GM12891 (cell line): Measurements from ENCODE around the gene SPDYE4.

Experiments
- DNase-seq: peaks from one replicate; pipeline ENCODE4 v3.0.0; 2011; ENCODE audit warnings: low spot score; ENCODE audit not compliant: insufficient read length
- FAIRE-seq: peaks from 2 replicates; lab custom pipeline; 2011; peaks lifted over from hg19 to GRCh38; lab: Jason Lieb, UNC
- PAX5 ChIP-seq: IDR thresholded peaks from 2 replicates; pipeline ENCODE4 v1.6.1; 2011; ENCODE audit warnings: low read length, moderate library complexity, mild to moderate bottlenecking; ENCODE audit not compliant: insufficient read depth, severe bottlenecking
- POLR2A ChIP-seq: IDR thresholded peaks from 2 replicates; pipeline ENCODE4 v1.6.1; 2011; ENCODE audit warnings: low read depth, low read length, control low read depth
- POLR2AphosphoS5 ChIP-seq: IDR thresholded peaks from 2 replicates; pipeline ENCODE4 v1.6.1; 2011; ENCODE audit warnings: low read depth, low read length, control low read depth
- POU2F2 ChIP-seq: IDR thresholded peaks from 2 replicates; pipeline ENCODE4 v1.6.1; 2011; ENCODE audit warnings: low read depth, mild to moderate bottlenecking, control low read depth, low read length, moderate library complexity
- SPI1 ChIP-seq: IDR thresholded peaks from 2 replicates; pipeline ENCODE4 v1.6.1; 2011; ENCODE audit warnings: low read depth, low read length, control low read depth
- TAF1 ChIP-seq: IDR thresholded peaks from 2 replicates; pipeline ENCODE4 v1.6.1; 2011; ENCODE audit warnings: low read depth, low read length, control low read depth

SPDYE4 gene

GRCh38 chr17:8798176-8798845, 40.0 kb upstream of the SPDYE4 start:
- TF ChIP-seq TAF1 = no peak
- TF ChIP-seq POLR2A = 0 out of 2 replicates have a peak, but pooled peaks have one; percentile 15
- FAIRE-seq = no peak

GRCh38 chr17:8797621-8798175, 39.4 kb upstream of the SPDYE4 start:
- FAIRE-seq (peak; percentile 38), DNase-seq (no peak)
- peak; percentile 34; the same call in 1 of the 2 replicates for TF ChIP-seq POLR2AphosphoS5
- TF ChIP-seq SPI1 = no peak
- TF ChIP-seq PAX5 = no peak
- no peak for TF ChIP-seq TAF1
- no peak for TF ChIP-seq POLR2A
- TF ChIP-seq POU2F2 = no peak

More at GRCh38 chr17:8798176-8798845, 40.0 kb upstream of the SPDYE4 start:
- no peak for DNase-seq

- TF ChIP-seq POLR2A = 0 out of 2 replicates have a peak, but pooled peaks have one; percentile 38
- TF ChIP-seq POLR2AphosphoS5 = no peak
- TF ChIP-seq POU2F2 = no peak
- no peak for TF ChIP-seq SPI1
- no peak for DNase-seq
- no peak for FAIRE-seq
These were observed 36.3 kb upstream of the SPDYE4 start for GRCh38 chr17:8794636-8795035.

GRCh38 chr17:8793649-8794048, 35.3 kb upstream of the SPDYE4 start:
- FAIRE-seq (no peak), DNase-seq (no peak)
- TF ChIP-seq POU2F2 = no peak
- no peak for TF ChIP-seq TAF1
- no peak for TF ChIP-seq PAX5
- TF ChIP-seq POLR2AphosphoS5 = no peak; the same call in 1 of the 2 replicates
- no peak; the same call in 1 of the 2 replicates for TF ChIP-seq POLR2A
- no peak for TF ChIP-seq SPI1

- FAIRE-seq (no peak), DNase-seq (no peak)
- TF ChIP-seq SPI1 = no peak
- no peak for TF ChIP-seq PAX5
- TF ChIP-seq POLR2AphosphoS5 = no peak
- TF ChIP-seq POU2F2 = no peak
- no peak for TF ChIP-seq TAF1
- no peak; the same call in 1 of the 2 replicates for TF ChIP-seq POLR2A
These were observed 34.3 kb upstream of the SPDYE4 start for GRCh38 chr17:8792646-8793045.

- FAIRE-seq (no peak), DNase-seq (no peak)
- TF ChIP-seq POLR2A (peak; percentile 49; the same call in 1 of the 2 replicates), SPI1 (no peak), POLR2AphosphoS5 (no peak), POU2F2 (peak; percentile 49; the same call in 1 of the 2 replicates)
These were observed 33.5 kb upstream of the SPDYE4 start for GRCh38 chr17:8791910-8792270.

- FAIRE-seq (peak; percentile 62), DNase-seq (no peak)
- TF ChIP-seq POLR2A = no peak
- no peak for TF ChIP-seq TAF1
- no peak for TF ChIP-seq POU2F2
- no peak for TF ChIP-seq SPI1
- no peak for TF ChIP-seq PAX5
- no peak for TF ChIP-seq POLR2AphosphoS5
These were observed 33.0 kb upstream of the SPDYE4 start for GRCh38 chr17:8791248-8791909.

- FAIRE-seq (no peak), DNase-seq (no peak)
- TF ChIP-seq POLR2AphosphoS5 (no peak), SPI1 (no peak), POLR2A (peak; percentile 39; the same call in 1 of the 2 replicates)
These were observed 31.4 kb upstream of the SPDYE4 start for GRCh38 chr17:8789743-8790142.

GRCh38 chr17:8788998-8789397, 30.7 kb upstream of the SPDYE4 start:
- FAIRE-seq (no peak), DNase-seq (no peak)
- TF ChIP-seq PAX5 = no peak
